Measurements from ENCODE around the gene TARS1. TPM values are rescaled to one million over a fixed set of nuclear protein-coding genes. Genes with fewer than 3 reads are reported as not detected.

The TARS1 gene
- total and polyA plus RNA-seq, 2 of the 8 experiments (the other 6 are each of a cell fraction or from before 2014, with no cell fraction given), result 94.4 to 445 TPM

DNA sequence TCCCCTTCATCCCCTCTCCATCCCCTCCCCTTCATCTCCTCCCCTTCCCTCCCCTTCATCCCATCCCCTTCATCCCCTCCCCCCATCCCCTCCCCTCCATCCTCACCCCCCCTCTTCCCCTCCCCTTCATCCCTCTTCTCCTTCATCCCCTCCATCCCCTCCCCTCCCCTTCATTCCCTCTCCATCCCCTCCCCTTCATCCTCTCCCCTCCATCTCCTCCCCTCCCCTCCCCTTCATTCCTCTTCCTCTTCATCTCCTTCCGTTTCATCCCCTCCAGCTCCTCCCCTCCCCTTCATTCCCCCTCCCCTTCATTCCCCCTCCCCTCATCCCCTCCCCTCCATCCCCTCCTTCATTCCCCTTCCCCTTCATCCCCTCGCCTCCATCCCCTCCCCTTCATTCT lies 40.1 kb downstream of the TARS1 start:
- Histone ChIP-seq H3K79me2 (ENCODE audit: control insufficient read depth in 1 of 2, insufficient read depth in 2 of 2, low read length in 2 of 2) (no peaks in the 10 kb centered on the region), H3K27me3 (replicated peaks in 1 of 4; ENCODE audit: control insufficient read depth in 3 of 4, extremely low read depth in 1 of 4, insufficient read depth in 3 of 4, low read length in 3 of 4) (no peaks in the 10 kb centered on the region), H3K4ac (replicated peaks; ENCODE audit: insufficient read length, low read depth, low read length) (no peak overlapping the region), H3K9ac (replicated peaks in 1 of 4; ENCODE audit: extremely low read depth in 1 of 4, low read depth in 3 of 4, low read length in 3 of 4) (no peak overlapping the region), H3K4me3 (ENCODE audit: extremely low read depth in 1 of 4, insufficient read depth in 2 of 4, low read depth in 3 of 4, low read length in 4 of 4) (no peak overlapping the region), H4K20me1 (replicated peaks in 1 of 2; ENCODE audit: control insufficient read depth in 1 of 2, insufficient read depth in 2 of 2, low read length in 2 of 2) (no peaks in the 10 kb centered on the region), H3K56ac (replicated peaks; ENCODE audit: insufficient read length, low read depth, low read length) (no peak overlapping the region), H3K9me3 (ENCODE audit: insufficient read depth in 2 of 2, low read depth in 1 of 2, low read length in 1 of 2) (no peaks in the 10 kb centered on the region), H3K4me2 (ENCODE audit: insufficient read depth in 1 of 2, low read depth in 2 of 2, low read length in 2 of 2) (no peak overlapping the region), H2BK12ac (ENCODE audit: low read depth, low read length) (no peak overlapping the region), H2AFZ (ENCODE audit: low read length) (no peak overlapping the region), H2BK20ac (ENCODE audit: low read length) (no peak overlapping the region), H3K14ac (ENCODE audit: insufficient read length) (no peak overlapping the region), H3K4me1 (replicated peaks in 1 of 4; ENCODE audit: control insufficient read depth in 3 of 4, insufficient read depth in 4 of 4, low read length in 3 of 4) (peaks cover 0 to 2% (median 0%) of the 10 kb centered on the region in 4 experiments; a peak in 1 of 7 replicates), H3K79me1 (ENCODE audit: low read depth, low read length) (no peaks in the 10 kb centered on the region), H3K36me3 (ENCODE audit: control insufficient read depth in 2 of 4, insufficient read depth in 4 of 4, low read length in 3 of 4) (peaks cover under 1 to 44% (median 6%) of the 10 kb centered on the region in 4 experiments; a peak in 7 of 8 replicates), H3K23ac (ENCODE audit: insufficient read length) (no peak overlapping the region), H2BK15ac (ENCODE audit: low read length) (no peak overlapping the region), H4K91ac (replicated peaks; ENCODE audit: insufficient read length, low read length) (no peak overlapping the region), H2BK120ac (replicated peaks; ENCODE audit: low read depth, low read length) (no peak overlapping the region), H4K8ac (ENCODE audit: extremely low read depth, insufficient read depth, low read length) (no peak overlapping the region), H3K23me2 (ENCODE audit: low read depth, low read length) (peaks cover 2% of the 10 kb centered on the region; the same call in 1 of the 2 replicates), H3K18ac (ENCODE audit: extremely low read depth, low read length) (no peak overlapping the region), H2AK5ac (ENCODE audit: low read depth, low read length) (no peak overlapping the region), H4K5ac (ENCODE audit: insufficient read length, low read depth, low read length) (no peak overlapping the region), H2BK5ac (ENCODE audit: low read depth, low read length) (no peak overlapping the region), H3K27ac (ENCODE audit: low read depth, low read length) (no peak overlapping the region)
- no peak for FAIRE-seq
- no peak for DNase-seq (ENCODE audit: low read depth in 1 of 2, low spot score in 2 of 2)
- CTCF ChIA-PET (ENCODE audit: partially characterized antibody), result interaction anchor here (1.7 kb wide), 1 partner anchor 10 kb away, joined by 7 read pairs; no protein-coding TSS in a partner anchor
- 100% methylated on average over 2 of the region's 2 CpGs; no CpG with 5 or more reads in 1 of the 2 experiments for WGBS, 2 experiments (ENCODE audit: extremely low coverage in 1 of 2, insufficient coverage in 1 of 2, insufficient read length in 1 of 2, insufficient replicate concordance in 2 of 2, low coverage in 1 of 2, low lambda C conversion rate in 2 of 2, missing lambda C conversion rate in 1 of 2)
- POLR2A ChIA-PET (ENCODE audit: partially characterized antibody), result interaction anchor here (1.1 to 3.6 kb wide), 4 partner anchors 10 to 40 kb away, joined by 3 to 21 read pairs (median 10); partner anchors contain the start of gene TARS1
- TF ChIP-seq JUND (IDR thresholded peaks at IDR 0.05; ENCODE audit: low read length) (no peak), HDAC6 (IDR thresholded peaks at IDR 0.05; ENCODE audit: low read depth, low read length) (no peak), RNF2 (IDR thresholded peaks at IDR 0.05; ENCODE audit: borderline replicate concordance, low read depth, low read length, missing control alignments, poor library complexity, severe bottlenecking) (no peak), TCF12 (IDR thresholded peaks at IDR 0.05; ENCODE audit: low read depth, low read length) (no peak), BACH1 (IDR thresholded peaks at IDR 0.05; ENCODE audit: low read length) (no peak), POU5F1 (IDR thresholded peaks at IDR 0.05; ENCODE audit: low read depth, low read length) (no peak), TBP (IDR thresholded peaks at IDR 0.05; ENCODE audit: low read depth, low read length) (no peak), TAF1 (IDR thresholded peaks at IDR 0.05; ENCODE audit: low read depth, low read length) (no peak), BRCA1 (IDR thresholded peaks at IDR 0.05; ENCODE audit: low read depth, low read length) (no peak)
- TF ChIP-seq, protein P1, sequence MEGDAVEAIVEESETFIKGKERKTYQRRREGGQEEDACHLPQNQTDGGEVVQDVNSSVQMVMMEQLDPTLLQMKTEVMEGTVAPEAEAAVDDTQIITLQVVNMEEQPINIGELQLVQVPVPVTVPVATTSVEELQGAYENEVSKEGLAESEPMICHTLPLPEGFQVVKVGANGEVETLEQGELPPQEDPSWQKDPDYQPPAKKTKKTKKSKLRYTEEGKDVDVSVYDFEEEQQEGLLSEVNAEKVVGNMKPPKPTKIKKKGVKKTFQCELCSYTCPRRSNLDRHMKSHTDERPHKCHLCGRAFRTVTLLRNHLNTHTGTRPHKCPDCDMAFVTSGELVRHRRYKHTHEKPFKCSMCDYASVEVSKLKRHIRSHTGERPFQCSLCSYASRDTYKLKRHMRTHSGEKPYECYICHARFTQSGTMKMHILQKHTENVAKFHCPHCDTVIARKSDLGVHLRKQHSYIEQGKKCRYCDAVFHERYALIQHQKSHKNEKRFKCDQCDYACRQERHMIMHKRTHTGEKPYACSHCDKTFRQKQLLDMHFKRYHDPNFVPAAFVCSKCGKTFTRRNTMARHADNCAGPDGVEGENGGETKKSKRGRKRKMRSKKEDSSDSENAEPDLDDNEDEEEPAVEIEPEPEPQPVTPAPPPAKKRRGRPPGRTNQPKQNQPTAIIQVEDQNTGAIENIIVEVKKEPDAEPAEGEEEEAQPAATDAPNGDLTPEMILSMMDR (IDR thresholded peaks at IDR 0.05; ENCODE audit: control extremely low read depth in 1 of 3, insufficient read depth in 1 of 3, low read depth in 1 of 3, low read length in 3 of 3), result no peak
- TF ChIP-seq, protein P2, sequence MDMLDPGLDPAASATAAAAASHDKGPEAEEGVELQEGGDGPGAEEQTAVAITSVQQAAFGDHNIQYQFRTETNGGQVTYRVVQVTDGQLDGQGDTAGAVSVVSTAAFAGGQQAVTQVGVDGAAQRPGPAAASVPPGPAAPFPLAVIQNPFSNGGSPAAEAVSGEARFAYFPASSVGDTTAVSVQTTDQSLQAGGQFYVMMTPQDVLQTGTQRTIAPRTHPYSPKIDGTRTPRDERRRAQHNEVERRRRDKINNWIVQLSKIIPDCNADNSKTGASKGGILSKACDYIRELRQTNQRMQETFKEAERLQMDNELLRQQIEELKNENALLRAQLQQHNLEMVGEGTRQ (IDR thresholded peaks at IDR 0.05; ENCODE audit: low read length), result no peak
